Erythroblast (primary cell): ENCODE results near the gene PES1.

Source experiments
- GATA1 ChIP-seq: IDR thresholded peaks from 2 replicates; pipeline ENCODE4 v1.6.1; 2011; ENCODE audit warnings: low read depth, mild to moderate bottlenecking, control low read depth, low read length, moderate library complexity
- POLR2A ChIP-seq: IDR thresholded peaks from 2 replicates; pipeline ENCODE4 v1.6.1; 2011; ENCODE audit warnings: mild to moderate bottlenecking, low read length

DNA sequence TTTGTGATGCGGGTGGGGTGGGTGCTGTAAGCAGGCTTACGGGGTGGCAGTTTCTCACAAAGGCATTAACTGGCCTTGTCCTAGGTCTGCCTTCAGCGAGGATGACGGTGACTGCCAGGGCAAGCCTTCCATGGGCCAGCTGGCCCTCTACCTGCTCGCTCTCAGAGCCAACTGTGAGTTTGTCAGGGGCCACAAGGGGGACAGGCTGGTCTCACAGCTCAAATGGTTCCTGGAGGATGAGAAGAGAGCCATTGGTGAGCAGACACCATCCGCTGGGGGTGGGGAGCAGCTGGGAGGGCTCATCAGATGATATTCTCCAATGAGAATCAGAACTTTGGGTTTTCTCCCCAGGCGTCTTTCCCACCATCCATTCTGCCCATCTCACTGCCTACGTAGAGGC is 21.1 kb upstream of the PES1 start:
- TF ChIP-seq POLR2A (no peak), GATA1 (no peak)
